Kidney (tissue), 14 donors: ENCODE measurements around the gene BANF1. TPM values are rescaled to one million over a fixed set of nuclear protein-coding genes. Genes with fewer than 3 reads are reported as not detected.

Experiments used
- DNase-seq, 5 donors: peaks; one replicate each; pipeline ENCODE4 v3.0.0-alpha.2; 2013 to 2020
- FAIRE-seq: peaks from 2 replicates; lab custom pipeline; 2012; peaks lifted over from hg19 to GRCh38; lab: Jason Lieb, UNC
- H3K27ac ChIP-seq, 2 donors: one replicate each; pipeline ENCODE4 v1.7.0; 2013; ENCODE audit warnings: low read depth in 2 of 2, low read length in 2 of 2, inconsistent platforms in 1 of 2
- H3K27me3 ChIP-seq: one replicate; pipeline ENCODE4 v1.7.1; 2013; ENCODE audit warnings: low read length, inconsistent platforms; ENCODE audit not compliant: control insufficient read depth, insufficient read depth
- H3K36me3 ChIP-seq, 3 donors: one replicate each; pipeline versions ENCODE4 v1.7.0 to v1.7.1; 2013; ENCODE audit warnings: low read length in 3 of 3, control low read depth in 1 of 3, inconsistent platforms in 1 of 3; ENCODE audit not compliant: insufficient read depth in 3 of 3, control insufficient read depth in 2 of 3
- H3K4me1 ChIP-seq, 3 donors: one replicate each; pipeline versions ENCODE4 v1.7.0 to v1.7.1; 2013; ENCODE audit warnings: low read length in 3 of 3, inconsistent platforms in 1 of 3, low read depth in 1 of 3; ENCODE audit not compliant: control insufficient read depth in 2 of 3, insufficient read depth in 2 of 3
- H3K4me3 ChIP-seq, 3 donors: one replicate each; pipeline versions ENCODE4 v1.7.0 to v1.8.1; 2013; ENCODE audit warnings: low read length in 3 of 3, control low read depth in 1 of 3, inconsistent platforms in 1 of 3
- H3K9ac ChIP-seq, 3 donors: one replicate each; pipeline versions ENCODE4 v1.7.0 to v1.7.1; 2013; ENCODE audit warnings: low read length in 3 of 3, control low read depth in 1 of 3, inconsistent platforms in 1 of 3
- H3K9me3 ChIP-seq, 3 donors: one replicate each; pipeline versions ENCODE4 v1.7.0 to v1.7.1; 2013; ENCODE audit warnings: low read length in 3 of 3, control low read depth in 1 of 3, inconsistent platforms in 1 of 3; ENCODE audit not compliant: control insufficient read depth in 2 of 3, insufficient read depth in 1 of 3
- intact Hi-C: fragments of 100-400 bp; cut with DNase I; formaldehyde crosslinking; loops from one replicate; pipeline ENCODE4 v1.11.1; 2022
- polyA plus RNA-seq: library from polyadenylated mRNA; stranded (reverse); fragments of 350-450 nt; fragmentation: Illumina TruSeq; extraction: RNeasy Lipid Tissue Mini Kit (QIAGEN cat#74804); gene quantifications from one replicate; pipeline ENCODE4 v1.2.3, GENCODE V29; 2014; ENCODE audit warnings: low read depth, low replicate concordance; ENCODE audit not compliant: insufficient read depth
- total RNA-seq: library from RNA; stranded (reverse); fragmentation: NEBNext Ultra II Directional; extraction: Animal tissue kit (Norgen Biotek cat#: 25700); gene quantifications from one replicate; pipeline ENCODE4 v1.2.1, GENCODE V29; 2021
- TF ChIP-seq, protein P1 (sequence below): IDR thresholded peaks from 3 replicates; pipeline ENCODE4 v1.5.1; 2012; ENCODE audit warnings: mild to moderate bottlenecking, moderate library complexity, borderline replicate concordance; ENCODE audit not compliant: insufficient read depth; ENCODE audit errors: extremely low read depth
- donor health status: control.
- donor health status: control.
- donor health status: control.
- donor health status: control.
- donor health status: control.
- donor health status: DM: yes; HTN: yes; CAD: no.
- donor health status: Normal renal cell carcinoma (clear cell type).

The BANF1 gene
- total and polyA plus RNA-seq, 2 donors from 2014 or later, result 181 to 186 TPM

DNA sequence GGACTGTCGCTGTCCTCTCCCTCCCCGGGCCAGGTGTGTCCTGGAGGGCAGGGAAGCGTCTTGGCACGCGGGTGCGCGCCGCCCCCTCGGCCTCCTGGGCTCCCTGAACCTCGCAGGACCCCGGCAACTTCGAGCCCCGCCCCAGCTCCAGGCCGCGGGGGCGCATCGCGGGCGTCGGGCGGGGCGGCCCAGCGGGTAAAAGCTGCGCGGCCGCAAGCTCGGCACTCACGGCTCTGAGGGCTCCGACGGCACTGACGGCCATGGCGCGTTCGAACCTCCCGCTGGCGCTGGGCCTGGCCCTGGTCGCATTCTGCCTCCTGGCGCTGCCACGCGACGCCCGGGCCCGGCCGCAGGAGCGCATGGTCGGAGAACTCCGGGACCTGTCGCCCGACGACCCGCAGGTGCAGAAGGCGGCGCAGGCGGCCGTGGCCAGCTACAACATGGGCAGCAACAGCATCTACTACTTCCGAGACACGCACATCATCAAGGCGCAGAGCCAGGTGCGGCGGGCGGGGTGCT, 9.5 kb downstream of the BANF1 start, which contains the start of gene CST6:
CST6 (plus strand) TSS at position 224 of the 519 bp plus-strand sequence; CDS start at position 261, 37 bp downstream.
- Histone ChIP-seq H3K36me3 (no peaks in the 10 kb centered on the region), H3K27ac (no peak within 1 kb of the TSS), H3K9ac (no peak within 1 kb of the TSS), H3K27me3 (peaks cover 9% of the 10 kb centered on the region), H3K9me3 (no peaks in the 10 kb centered on the region), H3K4me3 (no peak within 1 kb of the TSS), H3K4me1 (peaks cover 0 to 3% (median 0%) of the 10 kb centered on the region in 3 donors)
- FAIRE-seq (no peak), DNase-seq (peak in 1 of 5 donors; percentile 76)
- intact Hi-C loops, result no loop called here
- TF ChIP-seq, protein P1, sequence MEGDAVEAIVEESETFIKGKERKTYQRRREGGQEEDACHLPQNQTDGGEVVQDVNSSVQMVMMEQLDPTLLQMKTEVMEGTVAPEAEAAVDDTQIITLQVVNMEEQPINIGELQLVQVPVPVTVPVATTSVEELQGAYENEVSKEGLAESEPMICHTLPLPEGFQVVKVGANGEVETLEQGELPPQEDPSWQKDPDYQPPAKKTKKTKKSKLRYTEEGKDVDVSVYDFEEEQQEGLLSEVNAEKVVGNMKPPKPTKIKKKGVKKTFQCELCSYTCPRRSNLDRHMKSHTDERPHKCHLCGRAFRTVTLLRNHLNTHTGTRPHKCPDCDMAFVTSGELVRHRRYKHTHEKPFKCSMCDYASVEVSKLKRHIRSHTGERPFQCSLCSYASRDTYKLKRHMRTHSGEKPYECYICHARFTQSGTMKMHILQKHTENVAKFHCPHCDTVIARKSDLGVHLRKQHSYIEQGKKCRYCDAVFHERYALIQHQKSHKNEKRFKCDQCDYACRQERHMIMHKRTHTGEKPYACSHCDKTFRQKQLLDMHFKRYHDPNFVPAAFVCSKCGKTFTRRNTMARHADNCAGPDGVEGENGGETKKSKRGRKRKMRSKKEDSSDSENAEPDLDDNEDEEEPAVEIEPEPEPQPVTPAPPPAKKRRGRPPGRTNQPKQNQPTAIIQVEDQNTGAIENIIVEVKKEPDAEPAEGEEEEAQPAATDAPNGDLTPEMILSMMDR, result no peak

DNA sequence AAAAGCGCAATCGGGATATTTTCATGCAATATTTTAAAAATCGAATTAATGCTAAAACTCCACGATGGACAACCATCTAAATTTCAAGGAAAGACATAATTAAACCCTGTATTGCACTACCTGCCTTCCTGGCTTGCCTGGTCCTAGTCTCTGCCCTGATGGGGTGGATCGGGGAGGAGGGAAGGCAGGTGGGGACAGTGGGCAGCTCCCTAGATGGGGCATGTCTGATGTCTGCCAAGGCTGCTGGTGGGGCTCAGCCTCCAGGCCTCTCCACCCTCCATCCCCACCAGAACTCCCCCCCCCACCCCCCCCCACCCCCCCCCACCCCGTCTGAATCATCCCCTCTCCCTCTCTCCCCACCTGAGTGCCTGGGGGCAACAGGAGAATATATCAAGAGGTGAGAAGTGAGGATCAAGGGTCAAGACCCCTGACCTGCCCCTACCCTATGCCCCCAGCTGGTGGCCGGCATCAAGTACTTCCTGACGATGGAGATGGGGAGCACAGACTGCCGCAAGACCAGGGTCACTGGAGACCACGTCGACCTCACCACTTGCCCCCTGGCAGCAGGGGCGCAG, 10.2 kb downstream of the BANF1 start:
- no peak overlapping the region for H3K9ac ChIP-seq
- intact Hi-C loops, result no loop called here
- peaks cover 0 to 3% (median 0%) of the 10 kb centered on the region in 3 donors for H3K4me1 ChIP-seq
- peak in 1 of 5 donors; percentile 64 for DNase-seq
- TF ChIP-seq, protein P1, result no peak
- no peaks in the 10 kb centered on the region for H3K36me3 ChIP-seq
- no peak overlapping the region for H3K27ac ChIP-seq
- H3K27me3 ChIP-seq, result peaks cover 9% of the 10 kb centered on the region
- no peak for FAIRE-seq
- no peak overlapping the region for H3K4me3 ChIP-seq
- H3K9me3 ChIP-seq, result no peaks in the 10 kb centered on the region

DNA sequence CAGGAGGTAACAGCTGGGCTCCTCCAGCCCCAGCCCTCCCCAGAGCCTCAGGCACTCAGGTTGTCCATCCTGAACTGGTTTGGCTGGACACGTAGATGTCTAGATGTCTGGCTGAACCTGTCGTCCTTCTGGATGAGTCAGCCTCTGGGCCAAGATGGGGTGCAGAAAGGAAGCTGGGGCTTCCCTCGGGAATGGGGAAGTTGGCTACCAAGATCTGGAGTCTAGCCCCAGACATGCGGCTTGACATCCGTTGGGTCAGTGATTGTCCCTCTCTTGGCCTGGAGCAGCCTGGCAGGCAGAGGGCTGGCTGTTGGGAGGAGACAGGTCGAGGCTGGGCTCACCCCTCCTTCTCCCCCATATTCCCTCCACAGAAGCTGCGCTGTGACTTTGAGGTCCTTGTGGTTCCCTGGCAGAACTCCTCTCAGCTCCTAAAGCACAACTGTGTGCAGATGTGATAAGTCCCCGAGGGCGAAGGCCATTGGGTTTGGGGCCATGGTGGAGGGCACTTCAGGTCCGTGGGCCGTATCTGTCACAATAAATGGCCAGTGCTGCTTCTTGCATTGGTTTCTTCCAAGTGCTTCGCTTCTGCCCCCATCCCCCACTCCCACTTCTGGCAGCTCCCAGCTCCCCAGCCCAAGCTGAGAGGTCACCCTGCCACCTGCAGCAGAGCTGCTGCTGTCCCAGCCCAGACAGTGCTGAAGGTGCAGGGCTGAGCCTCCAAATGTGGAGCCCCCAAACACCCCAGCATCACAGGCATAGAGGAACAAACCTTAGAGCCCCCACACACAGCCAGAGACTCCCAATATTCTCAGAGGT, 10.9 kb downstream of the BANF1 start:
- intact Hi-C loops, result no loop called here
- no peak for FAIRE-seq

More for the DNA sequence above, 10.9 kb downstream of the BANF1 start:
- Histone ChIP-seq H3K27me3 (peaks cover 9% of the 10 kb centered on the region), H3K9ac (no peak overlapping the region), H3K4me1 (peaks cover 0 to 3% (median 0%) of the 10 kb centered on the region in 3 donors), H3K9me3 (no peaks in the 10 kb centered on the region), H3K4me3 (no peak overlapping the region), H3K36me3 (no peaks in the 10 kb centered on the region), H3K27ac (no peak overlapping the region)
- TF ChIP-seq, protein P1, result no peak
- DNase-seq, result peak in 1 of 5 donors; percentile 55
